Activated CD4-positive, alpha-beta T cell treated with anti-CD3 and anti-CD28 coated beads, Interleukin-2, Interleukin-6, amounts not matched to agents 100 ng/mL and 50 ng/mL, durations not matched to agents 16 hours and 8 hours (primary cell): ENCODE measurements around the gene YY1.
"Not testable (repeated sequence)": the region's sequence is repeated elsewhere in the genome, so short reads cannot be mapped to it uniquely, and the experiment has no call there.

Source experiments
- DNase-seq: peaks from one replicate; pipeline ENCODE4 v3.0.0-alpha.2; 2020

Gene YY1

GRCh38 chr14:100238419-100239210, at the start of gene YY1:
Gene YY1 (plus strand): TSS chr14:100239144. CDS start chr14:100239245, 101 bp downstream.
- DNase-seq, result peak; percentile 100

GRCh38 chr14:100190126-100190525, 48.8 kb upstream of the YY1 start:
- DNase-seq, result no peak

- no peak for DNase-seq
These were observed 47.2 kb upstream of the YY1 start for GRCh38 chr14:100191584-100192249.

GRCh38 chr14:100192250-100192671, 46.7 kb upstream of the YY1 start:
- DNase-seq, result no peak

GRCh38 chr14:100192672-100193416, 46.1 kb upstream of the YY1 start:
- DNase-seq, result peak; percentile 100

- no peak for DNase-seq
These were observed 45.3 kb upstream of the YY1 start for GRCh38 chr14:100193417-100194357.

GRCh38 chr14:100199240-100199860, 39.6 kb upstream of the YY1 start:
- DNase-seq, result no peak

- DNase-seq, result no peak
These were observed 38.6 kb upstream of the YY1 start for GRCh38 chr14:100200311-100200710.

- no peak for DNase-seq
These were observed 37.2 kb upstream of the YY1 start for GRCh38 chr14:100201701-100202100.

- DNase-seq, result no peak
These were observed 36.2 kb upstream of the YY1 start for GRCh38 chr14:100202712-100203111.

GRCh38 chr14:100203146-100203545, 35.8 kb upstream of the YY1 start:
- no peak for DNase-seq

- no peak for DNase-seq
These were observed 34.7 kb upstream of the YY1 start for GRCh38 chr14:100203962-100204834.

GRCh38 chr14:100204835-100205167, 34.1 kb upstream of the YY1 start:
- not testable (repeated sequence) for DNase-seq

- DNase-seq, result not testable (repeated sequence)
These were observed 31.4 kb upstream of the YY1 start for GRCh38 chr14:100207588-100207987.

- DNase-seq, result not testable (repeated sequence)
These were observed 30.8 kb upstream of the YY1 start for GRCh38 chr14:100208136-100208535.

- DNase-seq, result no peak
These were observed 27.6 kb upstream of the YY1 start for GRCh38 chr14:100211366-100211765.

- DNase-seq, result peak; percentile 35
These were observed 27.1 kb upstream of the YY1 start for GRCh38 chr14:100211893-100212292.

GRCh38 chr14:100212476-100213333, 26.2 kb upstream of the YY1 start:
- DNase-seq, result no peak

- no peak for DNase-seq
These were observed 25.4 kb upstream of the YY1 start for GRCh38 chr14:100213587-100213955.
